Measurements from ENCODE around the gene KRTAP4-16.

GRCh38 chr17:41057547-41057946, 44.5 kb downstream of the KRTAP4-16 start:
- TF ChIP-seq POLR2AphosphoS5 (IDR thresholded peaks at IDR 0.05) (no peak), POLR2A (IDR thresholded peaks at IDR 0.05) (no peak), EP300 (IDR thresholded peaks at IDR 0.05) (no peak)
- TF ChIP-seq, protein P1, sequence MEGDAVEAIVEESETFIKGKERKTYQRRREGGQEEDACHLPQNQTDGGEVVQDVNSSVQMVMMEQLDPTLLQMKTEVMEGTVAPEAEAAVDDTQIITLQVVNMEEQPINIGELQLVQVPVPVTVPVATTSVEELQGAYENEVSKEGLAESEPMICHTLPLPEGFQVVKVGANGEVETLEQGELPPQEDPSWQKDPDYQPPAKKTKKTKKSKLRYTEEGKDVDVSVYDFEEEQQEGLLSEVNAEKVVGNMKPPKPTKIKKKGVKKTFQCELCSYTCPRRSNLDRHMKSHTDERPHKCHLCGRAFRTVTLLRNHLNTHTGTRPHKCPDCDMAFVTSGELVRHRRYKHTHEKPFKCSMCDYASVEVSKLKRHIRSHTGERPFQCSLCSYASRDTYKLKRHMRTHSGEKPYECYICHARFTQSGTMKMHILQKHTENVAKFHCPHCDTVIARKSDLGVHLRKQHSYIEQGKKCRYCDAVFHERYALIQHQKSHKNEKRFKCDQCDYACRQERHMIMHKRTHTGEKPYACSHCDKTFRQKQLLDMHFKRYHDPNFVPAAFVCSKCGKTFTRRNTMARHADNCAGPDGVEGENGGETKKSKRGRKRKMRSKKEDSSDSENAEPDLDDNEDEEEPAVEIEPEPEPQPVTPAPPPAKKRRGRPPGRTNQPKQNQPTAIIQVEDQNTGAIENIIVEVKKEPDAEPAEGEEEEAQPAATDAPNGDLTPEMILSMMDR (IDR thresholded peaks at IDR 0.05), result no peak
